Sigmoid colon (tissue), 7 donors: ENCODE results near the gene YBX3. TPM values are rescaled to one million over a fixed set of nuclear protein-coding genes. Genes with fewer than 3 reads are reported as not detected.

ENCODE experiments used
- DNase-seq: peaks from one replicate; pipeline ENCODE4 v3.0.0-alpha.2; 2019
- H3K27ac ChIP-seq, 4 donors: fragments of 200-600 bp; sonication (generic); one replicate each; pipeline ENCODE4 v1.5.1; 2016 to 2019; ENCODE audit warnings: mild to moderate bottlenecking in 1 of 4
- H3K27me3 ChIP-seq, 3 donors: fragments of 200-600 bp; sonication (generic); one replicate each; pipeline ENCODE4 v1.5.1; 2019; ENCODE audit warnings: mild to moderate bottlenecking in 1 of 3
- H3K36me3 ChIP-seq, 4 donors: fragments of 200-600 bp; sonication (generic); one replicate each; pipeline ENCODE4 v1.5.1; 2016 to 2019
- H3K4me1 ChIP-seq, 4 donors: fragments of 200-600 bp; sonication (generic); one replicate each; pipeline ENCODE4 v1.5.1; 2017 to 2019
- H3K4me3 ChIP-seq, 4 donors: fragments of 200-600 bp; sonication (generic); one replicate each; pipeline ENCODE4 v1.5.1; 2017 to 2019; ENCODE audit warnings: mild to moderate bottlenecking in 2 of 4, moderate library complexity in 1 of 4
- H3K9me3 ChIP-seq, 4 donors: fragments of 200-600 bp in 3 of 4; sonication (generic) in 3 of 4; one replicate each; pipeline versions ENCODE4 v1.5.1 to v1.6.1; 2013 to 2019
- CTCF ChIP-seq, 4 experiments: fragments of 450-650 bp in 3 of 4; fragments of 200-600 bp in 1 of 4; IDR thresholded peaks; one replicate each; pipeline ENCODE4 v1.5.1; 2016 to 2019; ENCODE audit warnings: antibody characterized with exemption in 4 of 4, mild to moderate bottlenecking in 3 of 4, moderate library complexity in 2 of 4
- EP300 ChIP-seq, 4 donors: sonication (generic); formaldehyde crosslinking; IDR thresholded peaks; one replicate each; pipeline ENCODE4 v1.6.1; 2017; ENCODE audit warnings: antibody characterized with exemption in 4 of 4
- POLR2A ChIP-seq, 2 donors: fragments of 450-650 bp; IDR thresholded peaks; one replicate each; pipeline ENCODE4 v1.6.1; 2016; ENCODE audit warnings: antibody characterized with exemption in 2 of 2, mild to moderate bottlenecking in 2 of 2, moderate library complexity in 2 of 2
- POLR2AphosphoS5 ChIP-seq, 4 donors: sonication (generic); formaldehyde crosslinking; IDR thresholded peaks; one replicate each; pipeline ENCODE4 v1.6.1; 2017; ENCODE audit warnings: antibody characterized with exemption in 4 of 4
- WGBS, 2 donors: extraction: QIAGEN DNeasy Blood & Tissue Kit; methylation state at CpG; one replicate each; pipeline ENCODE4 v1.1.7; 2013; 5-methylcytosine and 5-hydroxymethylcytosine counted together
- intact Hi-C: fragments of 100-400 bp; cut with DNase I; formaldehyde crosslinking; loops from one replicate; pipeline ENCODE4 v1.15.1; 2023
- polyA plus RNA-seq, 3 donors: library from polyadenylated mRNA; stranded (reverse); fragments of 200-250 nt; gene quantifications; one replicate each; pipeline ENCODE4 v1.2.3, GENCODE V29; 2013
- total RNA-seq, 4 donors: library from RNA; depleted of rRNA; stranded (reverse); fragments of >200 nt; gene quantifications; one replicate each; pipeline ENCODE4 v1.1.0, GENCODE V29; 2016
- donor health status: healthy with polysubstance abuse.
- donor health status: Bipolar disorder and iron deficiency.
- donor health status: healthy.

The YBX3 gene
- total and polyA plus RNA-seq, 7 donors = 81.8 to 596 (median 281) TPM

GRCh38 chr12:10701131-10701681, 21.9 kb downstream of the YBX3 start:
- Histone ChIP-seq H3K27me3 (no peaks in the 10 kb centered on the region), H3K27ac (no peak overlapping the region), H3K4me3 (no peak overlapping the region), H3K9me3 (no peaks in the 10 kb centered on the region), H3K36me3 (peaks cover 40 to 95% (median 45%) of the 10 kb centered on the region in 4 donors), H3K4me1 (peaks cover 0 to 14% (median 10%) of the 10 kb centered on the region in 4 donors)
- no peak for DNase-seq
- WGBS, 2 donors = 31 to 48% methylated on average over 3 of the region's 3 CpGs
- intact Hi-C loops = no loop called here
- TF ChIP-seq CTCF (IDR thresholded peaks at IDR 0.05) (no peak), POLR2A (IDR thresholded peaks at IDR 0.05) (no peak), EP300 (IDR thresholded peaks at IDR 0.05) (no peak), POLR2AphosphoS5 (IDR thresholded peaks at IDR 0.05) (no peak)

DNA sequence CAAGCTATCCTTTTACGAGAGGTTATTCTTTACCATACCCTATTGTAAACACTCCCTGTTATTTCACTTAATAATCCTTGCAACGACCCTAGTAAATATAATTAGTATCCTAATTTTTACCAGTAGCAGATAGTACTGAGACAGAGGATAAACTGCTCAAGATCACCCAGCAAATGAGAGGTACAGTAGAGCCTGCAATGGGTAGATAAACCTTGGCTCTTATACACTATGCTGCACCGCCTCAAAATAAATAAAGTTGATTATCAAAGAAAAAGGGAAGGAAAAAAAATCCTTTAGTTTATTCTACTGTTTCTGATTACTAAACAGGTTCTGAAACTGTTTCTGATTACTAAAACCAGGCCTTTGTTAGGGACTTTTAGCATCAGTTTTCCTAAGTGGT, 22.5 kb downstream of the YBX3 start:
- 70 to 82% methylated on average over 3 of the region's 3 CpGs for WGBS, 2 donors
- DNase-seq = no peak
- H3K27me3 ChIP-seq = no peaks in the 10 kb centered on the region
- intact Hi-C loops = no loop called here
- H3K4me3 ChIP-seq = no peak overlapping the region
- peaks cover 40 to 89% (median 42%) of the 10 kb centered on the region in 4 donors for H3K36me3 ChIP-seq
- TF ChIP-seq POLR2AphosphoS5 (IDR thresholded peaks at IDR 0.05) (no peak), EP300 (IDR thresholded peaks at IDR 0.05) (no peak), POLR2A (IDR thresholded peaks at IDR 0.05) (no peak), CTCF (IDR thresholded peaks at IDR 0.05) (no peak)
- no peaks in the 10 kb centered on the region for H3K9me3 ChIP-seq
- H3K27ac ChIP-seq = no peak overlapping the region
- peaks cover 0 to 8% (median 4%) of the 10 kb centered on the region in 4 donors for H3K4me1 ChIP-seq

GRCh38 chr12:10697862-10698261, 25.3 kb downstream of the YBX3 start:
- no peak for DNase-seq
- Histone ChIP-seq H3K4me3 (no peak overlapping the region), H3K4me1 (no peaks in the 10 kb centered on the region), H3K27ac (no peak overlapping the region), H3K36me3 (peaks cover 27 to 73% (median 36%) of the 10 kb centered on the region in 4 donors), H3K27me3 (no peaks in the 10 kb centered on the region), H3K9me3 (no peaks in the 10 kb centered on the region)
- WGBS, 2 donors = 95 to 98% methylated on average over 1 of the region's 1 CpG
- intact Hi-C loops = no loop called here
- no peak for TF ChIP-seq POLR2AphosphoS5 (IDR thresholded peaks at IDR 0.05)

GRCh38 chr12:10697156-10697555, 26.0 kb downstream of the YBX3 start:
- Histone ChIP-seq H3K27ac (no peak overlapping the region), H3K4me1 (no peaks in the 10 kb centered on the region), H3K9me3 (no peaks in the 10 kb centered on the region), H3K36me3 (peaks cover 27 to 66% (median 34%) of the 10 kb centered on the region in 4 donors), H3K27me3 (no peaks in the 10 kb centered on the region), H3K4me3 (no peak overlapping the region)
- TF ChIP-seq POLR2AphosphoS5 (IDR thresholded peaks at IDR 0.05) (no peak), EP300 (IDR thresholded peaks at IDR 0.05) (no peak), CTCF (IDR thresholded peaks at IDR 0.05) (no peak), POLR2A (IDR thresholded peaks at IDR 0.05) (no peak)
- DNase-seq = no peak
- intact Hi-C loops = no loop called here
- WGBS, 2 donors = 97 to 99% methylated on average over 2 of the region's 2 CpGs

DNA sequence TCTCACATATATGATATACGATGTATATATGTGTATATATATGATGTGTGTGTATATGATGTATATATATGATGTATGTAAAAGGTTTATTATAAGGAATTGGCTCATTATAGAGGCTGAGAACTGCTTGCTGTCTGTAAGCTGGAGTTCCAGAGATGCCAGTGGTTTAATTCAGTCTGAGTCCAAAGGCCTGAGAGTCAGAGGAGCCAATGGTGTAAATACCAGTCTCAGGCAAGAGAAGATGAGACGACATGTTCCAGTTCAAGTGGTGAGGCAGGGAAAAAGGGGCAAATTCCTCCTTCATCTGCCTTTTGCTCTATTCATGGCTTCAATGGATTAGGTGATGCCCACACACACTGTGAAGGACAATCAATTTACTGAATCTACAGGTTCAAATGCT, 32.2 kb downstream of the YBX3 start:
- Histone ChIP-seq H3K4me3 (no peak overlapping the region), H3K9me3 (no peaks in the 10 kb centered on the region), H3K36me3 (peaks cover 0 to 10% (median 0%) of the 10 kb centered on the region in 4 donors), H3K4me1 (no peaks in the 10 kb centered on the region), H3K27me3 (no peaks in the 10 kb centered on the region), H3K27ac (no peak overlapping the region)
- no peak for TF ChIP-seq CTCF (IDR thresholded peaks at IDR 0.05)
- no peak for DNase-seq
- intact Hi-C loops = no loop called here
- WGBS, 2 donors = 97 to 99% methylated on average over 2 of the region's 2 CpGs
